Fibroblast of pulmonary artery (primary cell): ENCODE data around the gene AQP5.
"Not testable (repeated sequence)": the region's sequence is repeated elsewhere in the genome, so short reads cannot be mapped to it uniquely, and the experiment has no call there.

Experiments used
- DNase-seq: peaks from one replicate; pipeline ENCODE4 v3.0.0-alpha.2; 2010; ENCODE audit warnings: low read depth
- H3K4me3 ChIP-seq: replicated peaks from 2 replicates; pipeline ENCODE4 v1.5.1; 2011; ENCODE audit warnings: low read depth, mild to moderate bottlenecking, control low read depth, low read length, moderate library complexity
- TF ChIP-seq, protein P1 (sequence below): IDR thresholded peaks from 2 replicates; pipeline ENCODE4 v1.5.1; 2011; ENCODE audit warnings: mild to moderate bottlenecking, control low read depth, low read length, inconsistent platforms; ENCODE audit errors: missing control alignments

AQP5 gene

DNA sequence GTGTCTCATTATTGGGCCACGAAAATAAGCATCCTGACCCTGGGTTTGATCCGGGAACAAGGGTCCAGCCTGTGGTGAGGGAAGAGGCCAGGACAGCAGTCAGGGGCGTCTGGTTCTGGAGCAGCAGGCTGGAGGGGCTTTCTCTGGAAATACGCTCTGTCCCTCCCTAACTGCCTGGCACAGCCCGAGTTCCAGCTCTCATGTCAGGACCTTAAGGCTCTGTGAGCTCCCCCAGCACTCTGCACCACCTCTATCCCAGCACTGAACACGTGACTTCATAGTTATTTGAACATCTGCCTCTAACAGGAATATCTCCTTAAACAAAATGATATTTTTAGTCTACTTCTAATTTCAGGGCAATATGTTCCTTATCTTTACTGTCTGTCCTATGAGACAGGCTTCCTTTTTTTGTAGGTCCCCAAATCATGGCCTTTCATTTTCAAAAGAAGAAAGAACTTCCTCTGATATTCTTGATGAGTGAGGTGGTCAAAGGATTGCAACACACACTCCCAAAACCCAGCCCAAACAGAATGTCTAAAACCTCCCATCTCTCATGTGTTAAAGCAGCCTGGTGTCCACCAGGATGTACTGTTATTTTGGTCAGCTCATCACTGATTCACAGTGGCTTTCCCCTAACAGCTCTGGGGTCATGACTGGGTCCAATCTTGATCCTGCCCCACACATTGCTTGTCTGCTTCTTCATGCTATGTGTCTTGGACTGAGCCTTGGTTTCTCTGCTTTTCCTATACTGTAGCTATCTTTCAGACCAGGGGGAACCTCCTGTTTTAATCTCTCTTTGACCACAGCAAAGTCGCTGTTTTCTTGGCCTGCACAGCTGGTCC lies 20.8 kb downstream of the AQP5 start:
- DNase-seq, result no peak
- no peak overlapping the region for H3K4me3 ChIP-seq
- TF ChIP-seq, protein P1, sequence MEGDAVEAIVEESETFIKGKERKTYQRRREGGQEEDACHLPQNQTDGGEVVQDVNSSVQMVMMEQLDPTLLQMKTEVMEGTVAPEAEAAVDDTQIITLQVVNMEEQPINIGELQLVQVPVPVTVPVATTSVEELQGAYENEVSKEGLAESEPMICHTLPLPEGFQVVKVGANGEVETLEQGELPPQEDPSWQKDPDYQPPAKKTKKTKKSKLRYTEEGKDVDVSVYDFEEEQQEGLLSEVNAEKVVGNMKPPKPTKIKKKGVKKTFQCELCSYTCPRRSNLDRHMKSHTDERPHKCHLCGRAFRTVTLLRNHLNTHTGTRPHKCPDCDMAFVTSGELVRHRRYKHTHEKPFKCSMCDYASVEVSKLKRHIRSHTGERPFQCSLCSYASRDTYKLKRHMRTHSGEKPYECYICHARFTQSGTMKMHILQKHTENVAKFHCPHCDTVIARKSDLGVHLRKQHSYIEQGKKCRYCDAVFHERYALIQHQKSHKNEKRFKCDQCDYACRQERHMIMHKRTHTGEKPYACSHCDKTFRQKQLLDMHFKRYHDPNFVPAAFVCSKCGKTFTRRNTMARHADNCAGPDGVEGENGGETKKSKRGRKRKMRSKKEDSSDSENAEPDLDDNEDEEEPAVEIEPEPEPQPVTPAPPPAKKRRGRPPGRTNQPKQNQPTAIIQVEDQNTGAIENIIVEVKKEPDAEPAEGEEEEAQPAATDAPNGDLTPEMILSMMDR, result no peak

DNA sequence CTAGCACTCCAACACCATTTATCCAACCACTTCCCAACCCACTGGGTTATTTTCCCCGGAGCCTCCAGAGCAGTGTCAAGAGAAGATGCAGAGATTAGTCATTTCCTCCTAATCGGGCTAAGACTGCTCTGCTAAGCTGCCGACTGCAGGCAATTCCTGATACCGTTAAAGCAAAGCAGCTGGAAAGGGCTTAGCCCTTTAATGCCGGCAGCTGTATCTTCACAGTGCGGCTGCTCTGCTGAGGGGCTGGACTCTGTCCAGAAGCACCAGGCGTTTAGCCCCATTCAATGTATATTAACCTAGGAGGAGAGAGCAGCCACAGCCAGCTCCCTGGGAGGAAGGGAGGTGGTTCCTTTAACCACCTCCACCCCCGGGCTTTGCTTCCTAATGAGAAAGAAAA lies 22.2 kb downstream of the AQP5 start:
- DNase-seq, result peak; percentile 89
- TF ChIP-seq, protein P1, result peak; percentile 10
- no peak overlapping the region for H3K4me3 ChIP-seq

GRCh38 chr12:49984476-49985359 lies 23.0 kb downstream of the AQP5 start:
- TF ChIP-seq, protein P1, result no peak
- no peak for DNase-seq
- no peak overlapping the region for H3K4me3 ChIP-seq

GRCh38 chr12:49985981-49986380 lies 24.3 kb downstream of the AQP5 start:
- H3K4me3 ChIP-seq, result no peak overlapping the region
- no peak for DNase-seq
- TF ChIP-seq, protein P1, result no peak

DNA sequence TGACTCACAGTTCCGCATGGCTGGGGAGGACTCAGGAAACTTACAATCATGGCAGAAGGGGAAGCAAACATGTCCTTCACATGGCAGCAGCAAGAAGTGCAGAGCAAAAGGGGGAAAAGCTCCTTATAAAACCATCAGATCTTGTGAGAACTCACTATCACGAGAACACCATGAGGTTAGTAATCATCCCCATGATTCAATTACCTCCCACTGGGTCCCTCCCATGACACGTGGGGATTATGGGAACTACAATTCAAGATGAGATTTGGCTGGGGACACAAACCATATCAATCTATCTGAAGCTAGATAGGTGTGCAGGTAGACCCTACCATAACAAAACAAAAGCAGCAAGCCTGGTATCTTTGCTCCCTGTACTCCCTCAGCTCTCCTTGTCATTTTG lies 24.8 kb downstream of the AQP5 start:
- not testable (repeated sequence) for DNase-seq, H3K4me3 ChIP-seq

- TF ChIP-seq, protein P1, result no peak
- DNase-seq, result no peak
Measured at GRCh38 chr12:49987625-49988303, 26.1 kb downstream of the AQP5 start.

GRCh38 chr12:49989400-49989799 lies 27.7 kb downstream of the AQP5 start:
- not testable (repeated sequence) for H3K4me3 ChIP-seq, DNase-seq

More at GRCh38 chr12:49987625-49988303, 26.1 kb downstream of the AQP5 start:
- no peak overlapping the region for H3K4me3 ChIP-seq
